ENCODE results near the gene SCN1B. TPM values are rescaled to one million over a fixed set of nuclear protein-coding genes. Genes with fewer than 3 reads are reported as not detected.
"Not testable (repeated sequence)": the region's sequence is repeated elsewhere in the genome, so short reads cannot be mapped to it uniquely, and the experiment has no call there.

SCN1B gene
- total RNA-seq, 4 donors from 2014 or later: 0.26 to 5.9 (median 1.2) TPM; not detected in 1

GRCh38 chr19:35006342-35006998, 23.8 kb upstream of the SCN1B start:
- TF ChIP-seq CTCF (IDR thresholded peaks at IDR 0.05): no peak
- no peak for TF ChIP-seq POLR2A (IDR thresholded peaks at IDR 0.05)
- Histone ChIP-seq H3K4me3 (no peak overlapping the region), H3K9me3 (no peaks in the 10 kb centered on the region), H3K27me3 (no peaks in the 10 kb centered on the region), H3K27ac (peak overlapping the region in 2 of 4 donors; percentile 58 to 59), H3K4me1 (peaks cover 0 to 75% (median 25%) of the 10 kb centered on the region in 3 donors), H3K36me3 (peaks cover 4 to 35% (median 18%) of the 10 kb centered on the region in 3 donors)
- intact Hi-C loops (cut with DNase I): no loop called here
- 66 to 68% methylated on average over 13 to 15 of the region's 15 CpGs for WGBS, 2 donors
- DNase-seq: no peak

- Histone ChIP-seq H3K27ac (peak overlapping the region in 2 of 4 donors; percentile 55 to 59), H3K36me3 (peaks cover 4 to 40% (median 18%) of the 10 kb centered on the region in 3 donors), H3K4me1 (peaks cover 0 to 75% (median 20%) of the 10 kb centered on the region in 3 donors), H3K9me3 (no peaks in the 10 kb centered on the region), H3K4me3 (no peak overlapping the region), H3K27me3 (no peaks in the 10 kb centered on the region)
- DNase-seq: no peak
- 93 to 96% methylated on average over 5 of the region's 5 CpGs for WGBS, 2 donors
- TF ChIP-seq POLR2A (IDR thresholded peaks at IDR 0.05) (no peak), CTCF (IDR thresholded peaks at IDR 0.05) (no peak)
- intact Hi-C loops (cut with DNase I): no loop called here
These were observed 23.3 kb upstream of the SCN1B start for GRCh38 chr19:35006999-35007365.

- intact Hi-C loops (cut with DNase I); H3K4me3 ChIP-seq; H3K27me3 ChIP-seq; DNase-seq; H3K9me3 ChIP-seq: not testable (repeated sequence)
- peak overlapping the region in 2 of 4 donors; percentile 12 to 59 for H3K27ac ChIP-seq
- peaks cover 4 to 41% (median 18%) of the 10 kb centered on the region in 3 donors for H3K36me3 ChIP-seq
- WGBS, 2 donors: 96% methylated on average over 8 of the region's 8 CpGs
- peaks cover under 1 to 75% (median 18%) of the 10 kb centered on the region in 3 donors for H3K4me1 ChIP-seq
These were observed 22.8 kb upstream of the SCN1B start for GRCh38 chr19:35007427-35007826.

GRCh38 chr19:35008891-35009341, 21.4 kb upstream of the SCN1B start:
- H3K36me3 ChIP-seq: peaks cover 4 to 46% (median 18%) of the 10 kb centered on the region in 3 donors
- peak overlapping the region in 3 of 4 donors; percentile 11 to 62 (median 12) for H3K27ac ChIP-seq
- no peaks in the 10 kb centered on the region for H3K9me3 ChIP-seq
- TF ChIP-seq POLR2A (IDR thresholded peaks at IDR 0.05) (no peak), CTCF (IDR thresholded peaks at IDR 0.05) (no peak)
- no peak overlapping the region for H3K4me3 ChIP-seq
- H3K4me1 ChIP-seq: peaks cover 14 to 75% (median 19%) of the 10 kb centered on the region in 3 donors
- 53 to 62% methylated on average over 4 to 5 of the region's 12 CpGs for whole genome bisulfite sequencing, 2 donors
- no peak for DNase-seq
- H3K27me3 ChIP-seq: no peaks in the 10 kb centered on the region
- intact Hi-C loops (cut with DNase I): no loop called here

GRCh38 chr19:35009424-35010415, 20.6 kb upstream of the SCN1B start:
- Histone ChIP-seq H3K9me3 (no peaks in the 10 kb centered on the region), H3K27me3 (no peaks in the 10 kb centered on the region), H3K27ac (peak overlapping the region in 2 of 4 donors; percentile 11 to 62), H3K4me1 (peaks cover 17 to 75% (median 20%) of the 10 kb centered on the region in 3 donors), H3K4me3 (no peak overlapping the region), H3K36me3 (peaks cover 4 to 54% (median 18%) of the 10 kb centered on the region in 3 donors)
- no peak for DNase-seq
- intact Hi-C loops (cut with DNase I): no loop called here
- TF ChIP-seq POLR2A (IDR thresholded peaks at IDR 0.05): no peak
- no peak for TF ChIP-seq CTCF (IDR thresholded peaks at IDR 0.05)
- 84 to 92% methylated on average over 14 to 33 of the region's 36 CpGs for WGBS, 2 donors
